NCI-H526 (cell line): ENCODE data around the gene SLC51B.
"Not testable (repeated sequence)": the region's sequence is repeated elsewhere in the genome, so short reads cannot be mapped to it uniquely, and the experiment has no call there.

Experiments used
- DNase-seq, 2 experiments: peaks; one replicate each; lab custom pipeline; 2025; lab: John Stamatoyannopoulos, UW

The SLC51B gene

DNA sequence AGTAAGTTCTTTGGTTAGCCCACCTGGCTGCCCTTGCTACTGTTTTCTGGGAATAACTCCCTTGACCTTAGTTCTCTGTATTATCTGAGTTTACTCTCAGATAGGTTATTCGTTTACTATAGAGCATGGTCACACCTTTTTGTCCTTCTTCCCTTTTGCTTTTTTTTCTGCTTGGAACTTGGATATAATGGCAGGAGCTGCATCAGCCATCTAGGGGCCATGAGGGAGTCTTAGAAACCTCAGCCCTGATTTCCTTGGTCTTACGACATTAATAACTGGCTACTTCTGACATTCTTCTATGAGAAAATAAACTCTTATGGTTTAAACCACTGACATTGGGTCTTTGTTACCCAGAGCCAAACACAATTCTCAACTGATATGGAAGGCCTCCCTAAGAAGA, 3.4 kb upstream of the SLC51B start:
- no peak for DNase-seq

DNA sequence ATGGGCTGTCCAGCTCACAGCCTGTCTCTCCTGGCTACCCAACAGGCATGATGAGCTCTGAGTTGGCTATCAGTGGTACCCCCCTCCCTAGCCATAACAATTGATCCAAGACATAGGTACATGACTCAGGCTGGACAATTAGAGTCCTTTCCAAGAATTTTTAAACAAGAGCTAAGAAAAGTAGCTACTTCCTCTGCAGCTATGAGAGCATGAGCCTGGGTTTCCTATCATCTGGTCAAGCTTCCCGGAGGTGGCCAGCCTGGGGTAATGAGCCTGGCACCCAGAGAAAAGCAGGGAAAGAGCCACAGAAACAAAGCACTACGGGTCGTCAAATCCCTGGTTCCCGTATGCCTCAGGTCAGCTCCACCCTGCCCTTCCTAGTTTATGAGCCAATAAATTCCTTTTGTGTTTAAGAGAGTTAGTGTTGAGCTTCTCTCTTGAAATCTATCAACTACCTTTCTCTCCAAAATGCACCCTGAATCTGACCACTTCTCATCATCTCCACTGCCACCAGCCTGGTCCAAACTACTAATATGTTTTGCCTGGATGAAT, 2.3 kb upstream of the SLC51B start:
- no peak for DNase-seq

GRCh38 chr15:65044218-65044617, 969 bp upstream of the SLC51B start:
- not testable (repeated sequence) for DNase-seq

DNA sequence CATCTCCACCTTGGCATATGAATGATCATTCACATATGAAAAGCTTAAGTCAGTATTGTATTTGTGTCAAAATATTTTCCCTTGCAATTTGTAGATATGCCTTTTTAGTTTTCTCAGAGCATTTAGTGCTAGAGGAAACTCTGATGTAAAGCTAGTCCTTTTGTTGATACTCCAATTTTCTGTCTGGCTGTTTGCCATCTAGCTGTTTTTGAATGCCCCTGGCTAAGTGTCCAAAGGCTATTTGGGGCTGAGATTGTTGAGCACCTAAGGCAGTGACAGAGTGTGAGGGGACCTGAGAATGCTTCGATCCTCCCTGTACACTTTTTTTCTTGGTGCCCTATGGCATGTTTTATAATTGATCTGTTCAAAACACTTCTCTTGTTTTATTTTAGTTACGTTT, 3.1 kb downstream of the SLC51B start:
- no peak for DNase-seq

DNA sequence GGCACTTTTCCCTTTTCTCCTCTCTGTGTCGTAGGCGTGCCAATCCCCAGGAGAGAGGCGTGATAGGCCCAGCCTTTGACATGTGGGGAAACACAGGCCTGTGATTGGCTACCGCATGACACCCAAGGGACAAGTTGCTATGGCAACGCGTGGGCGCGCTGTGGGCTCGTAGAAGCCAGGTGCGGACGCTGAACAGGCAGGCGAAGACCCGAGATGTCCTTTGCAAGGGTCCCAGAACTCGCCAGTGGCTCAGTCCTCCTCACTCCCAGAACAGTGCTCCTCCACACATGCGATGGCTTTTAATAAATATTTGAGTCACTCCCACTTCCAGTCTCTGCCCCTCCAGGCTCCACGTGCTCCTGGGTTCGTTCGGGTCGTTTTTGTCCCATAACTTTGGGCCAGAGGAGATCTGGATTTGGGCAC, 4.2 kb downstream of the SLC51B start:
- peak; percentile 94 to 98 for DNase-seq

GRCh38 chr15:65050270-65050669, 5.1 kb downstream of the SLC51B start:
- DNase-seq = no peak

GRCh38 chr15:65051266-65051665, 6.1 kb downstream of the SLC51B start:
- DNase-seq = no peak

DNA sequence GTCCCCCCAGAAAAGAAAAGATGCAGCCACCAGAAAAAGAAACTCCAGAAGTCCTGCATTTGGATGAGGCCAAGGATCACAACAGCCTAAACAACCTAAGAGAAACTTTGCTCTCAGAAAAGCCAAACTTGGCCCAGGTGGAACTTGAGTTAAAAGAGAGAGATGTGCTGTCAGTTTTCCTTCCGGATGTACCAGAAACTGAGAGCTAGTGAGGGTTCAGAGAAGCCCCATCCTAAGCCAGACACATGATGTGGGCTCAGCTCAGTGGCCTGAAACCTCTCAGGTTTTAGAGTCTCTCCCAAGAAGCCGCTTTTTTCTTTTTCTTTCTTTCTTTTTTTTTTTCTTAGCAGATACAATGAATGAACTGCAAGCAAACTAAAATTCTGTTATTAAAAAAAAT, 7.8 kb downstream of the SLC51B start:
- no peak for DNase-seq

DNA sequence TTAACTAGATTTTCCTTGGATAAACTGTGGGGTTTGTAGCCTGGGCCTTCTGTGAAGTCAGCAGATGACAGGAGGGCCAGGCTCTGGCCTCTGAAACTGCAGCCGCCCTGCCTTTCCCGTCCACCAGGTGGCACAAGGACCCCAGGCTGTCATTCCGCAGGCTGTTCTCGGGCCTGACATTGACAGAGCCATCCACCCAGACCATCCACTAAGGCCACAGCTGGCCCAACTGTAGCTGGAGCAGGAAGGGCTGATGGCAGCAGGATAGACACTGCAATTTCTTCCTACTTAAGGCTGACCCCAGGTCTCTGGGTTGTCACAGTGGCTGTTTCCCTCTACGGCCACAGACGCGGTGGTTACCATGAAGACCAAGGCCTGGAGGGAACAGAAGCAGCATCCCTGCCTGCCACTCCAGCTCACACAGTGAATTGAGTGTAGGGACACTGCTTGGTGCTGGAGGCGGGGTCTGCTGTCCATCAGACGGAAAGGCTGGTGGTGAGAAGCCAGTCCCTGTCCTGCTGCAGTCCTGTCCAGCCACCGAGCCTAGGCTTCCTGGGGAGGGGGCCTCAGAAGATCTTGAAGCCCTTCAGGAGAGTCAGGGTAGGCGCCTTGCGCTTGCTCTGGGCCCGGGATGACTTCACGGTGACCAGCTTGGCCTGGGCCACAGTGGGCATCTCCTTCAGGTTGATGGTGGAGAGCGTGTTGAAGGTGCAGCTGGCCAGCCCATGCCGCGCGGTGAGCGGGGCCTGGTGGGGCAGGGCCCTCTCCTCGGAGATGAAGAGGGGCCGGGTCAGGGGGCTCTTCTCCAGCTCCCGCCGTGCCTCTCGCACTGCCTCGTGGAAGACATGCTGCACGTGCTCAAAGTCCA, 9.4 kb downstream of the SLC51B start:
- DNase-seq = peak in 1 of 2 experiments; percentile 80

GRCh38 chr15:65055201-65055870, 10.1 kb downstream of the SLC51B start:
- no peak for DNase-seq

- DNase-seq = no peak
Measured at GRCh38 chr15:65056106-65056505, 10.9 kb downstream of the SLC51B start.

DNA sequence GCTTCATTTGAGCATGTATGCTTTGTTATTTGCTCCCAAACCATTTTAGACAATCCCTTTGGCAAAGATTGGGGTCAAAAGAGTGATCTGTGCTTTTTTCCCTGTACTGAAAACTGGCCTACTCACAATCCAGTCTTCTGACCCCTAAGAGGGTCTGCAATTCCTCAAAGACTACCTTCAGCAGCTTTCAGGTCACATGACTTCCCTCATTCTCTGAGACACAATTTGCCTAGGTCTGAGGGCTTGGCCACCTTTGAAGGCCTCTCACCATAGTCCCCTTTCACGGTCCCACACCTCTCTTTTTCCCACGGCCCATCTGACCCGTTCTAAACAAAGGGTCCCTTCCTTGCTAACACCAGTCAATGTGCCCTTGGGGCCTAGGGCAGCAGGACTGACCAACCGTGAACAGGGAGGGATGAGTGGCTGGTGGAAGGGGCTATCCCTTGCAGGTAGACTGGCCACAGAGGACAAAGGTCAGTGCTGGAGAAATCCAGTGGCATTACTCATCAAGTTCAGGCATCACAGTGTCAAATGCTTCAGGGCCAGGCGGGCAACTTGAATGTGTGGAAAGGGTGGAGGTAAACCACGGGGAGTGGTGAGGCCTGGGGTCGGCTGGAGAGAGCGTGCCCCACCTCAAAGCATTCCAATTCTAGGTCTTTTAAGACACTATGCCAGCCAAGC, 11.8 kb downstream of the SLC51B start:
- no peak for DNase-seq

- no peak for DNase-seq
Measured at GRCh38 chr15:65057549-65057940, 12.4 kb downstream of the SLC51B start.

DNA sequence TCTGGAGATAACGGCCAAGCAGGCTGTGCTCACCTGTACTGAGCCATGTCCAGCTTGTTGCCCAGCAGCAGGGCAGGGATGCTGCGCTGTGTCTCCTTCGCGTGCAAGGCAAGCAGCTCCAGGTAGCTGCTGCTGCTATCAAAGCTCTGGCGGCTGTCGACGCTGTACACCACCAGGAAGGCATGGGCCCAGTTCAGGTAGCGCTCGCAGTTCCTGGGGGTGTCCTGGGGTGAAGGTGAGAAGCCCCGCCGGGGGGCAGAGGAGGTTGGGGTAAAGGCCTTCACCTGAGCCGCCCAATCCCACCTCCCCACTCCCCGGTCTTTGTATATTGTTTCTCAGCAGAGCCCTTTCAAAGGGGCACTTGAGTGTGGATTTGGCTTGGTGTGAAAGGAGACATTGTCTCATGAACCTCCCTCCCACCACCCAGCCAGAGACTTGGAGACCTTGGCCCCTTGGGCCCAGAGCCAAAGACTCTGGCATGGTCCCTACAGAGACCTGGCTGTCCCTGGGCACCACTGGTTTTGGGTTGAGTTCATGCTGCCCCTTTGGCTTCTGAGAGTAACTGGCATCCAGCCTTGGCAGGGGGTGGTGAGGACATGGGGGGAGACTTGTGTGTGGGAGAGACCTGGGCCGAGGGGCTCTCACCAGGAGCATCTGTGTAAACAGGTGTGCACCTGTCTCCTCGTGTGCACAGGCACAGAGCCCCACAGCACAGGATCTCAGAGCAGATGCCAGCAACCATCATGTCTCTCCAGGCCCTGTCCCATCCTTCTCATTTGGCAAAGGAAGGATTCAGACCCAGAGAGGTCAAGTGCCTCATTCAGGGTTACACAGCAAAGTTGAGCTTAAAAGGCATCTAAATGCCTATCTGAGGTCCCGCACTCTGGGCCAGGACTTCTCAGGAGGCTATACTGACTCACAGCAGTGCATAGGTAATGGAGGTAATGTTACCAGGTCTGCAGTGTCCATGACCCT, 13.5 kb downstream of the SLC51B start:
- DNase-seq = no peak

DNA sequence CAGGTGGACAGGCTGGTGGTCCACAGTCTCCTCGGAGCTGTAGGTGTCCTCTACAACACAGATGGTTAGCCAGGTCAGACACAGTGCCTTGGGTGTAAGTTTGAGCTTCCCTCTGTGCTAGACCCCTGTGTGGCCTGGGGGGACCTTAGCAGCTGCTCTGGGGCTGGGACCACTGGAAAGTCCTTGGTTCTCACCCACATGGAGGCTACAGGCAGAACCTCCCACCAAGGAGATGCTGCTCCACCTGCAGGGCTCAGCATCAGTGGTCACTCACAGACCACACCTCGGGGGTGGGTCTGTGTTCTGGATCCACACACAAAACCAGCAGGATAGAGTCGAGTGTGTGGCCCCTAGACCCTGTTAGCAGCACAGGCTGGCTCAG, 14.2 kb downstream of the SLC51B start:
- DNase-seq = no peak

- DNase-seq = no peak
Measured at GRCh38 chr15:65059931-65060596, 14.9 kb downstream of the SLC51B start.

DNA sequence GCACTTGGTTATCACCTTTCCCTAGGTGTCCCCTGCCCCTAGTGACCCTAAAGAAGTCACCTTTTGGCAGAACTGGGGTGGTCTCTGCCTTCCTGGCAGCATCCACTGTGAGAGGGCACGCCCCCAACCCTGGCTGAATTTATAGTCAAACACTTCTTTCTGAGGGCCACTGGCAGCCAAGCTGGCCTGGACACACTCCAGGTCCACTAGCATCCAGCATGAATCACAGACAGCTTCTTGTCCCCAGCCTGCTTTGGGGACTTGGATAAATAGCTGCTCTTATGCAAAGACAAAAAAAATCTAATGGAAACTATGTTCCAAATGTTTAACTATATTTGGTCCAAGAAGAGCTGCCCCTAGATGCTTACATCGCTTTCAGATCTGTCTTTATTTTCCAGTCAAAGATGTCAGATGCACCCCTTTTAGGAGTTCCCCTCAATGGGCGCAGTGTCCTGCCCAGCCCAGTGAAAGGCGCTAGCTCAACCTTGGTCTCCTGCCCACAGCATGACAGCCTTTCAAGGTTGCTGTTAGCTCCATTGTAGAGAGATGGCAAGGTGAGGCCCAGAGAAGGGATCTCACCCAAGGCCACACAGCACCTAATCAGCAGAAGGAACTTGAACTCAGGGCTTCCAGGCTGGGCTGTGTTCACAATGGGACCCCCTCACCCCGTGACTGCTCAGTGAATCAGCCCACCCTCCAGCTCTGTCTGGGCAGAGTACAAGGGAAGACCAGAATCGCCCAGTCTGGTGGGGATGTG, 15.6 kb downstream of the SLC51B start:
- DNase-seq = no peak

GRCh38 chr15:65062061-65062460, 16.9 kb downstream of the SLC51B start:
- no peak for DNase-seq

- no peak for DNase-seq
Measured at GRCh38 chr15:65062726-65063125, 17.5 kb downstream of the SLC51B start.

DNA sequence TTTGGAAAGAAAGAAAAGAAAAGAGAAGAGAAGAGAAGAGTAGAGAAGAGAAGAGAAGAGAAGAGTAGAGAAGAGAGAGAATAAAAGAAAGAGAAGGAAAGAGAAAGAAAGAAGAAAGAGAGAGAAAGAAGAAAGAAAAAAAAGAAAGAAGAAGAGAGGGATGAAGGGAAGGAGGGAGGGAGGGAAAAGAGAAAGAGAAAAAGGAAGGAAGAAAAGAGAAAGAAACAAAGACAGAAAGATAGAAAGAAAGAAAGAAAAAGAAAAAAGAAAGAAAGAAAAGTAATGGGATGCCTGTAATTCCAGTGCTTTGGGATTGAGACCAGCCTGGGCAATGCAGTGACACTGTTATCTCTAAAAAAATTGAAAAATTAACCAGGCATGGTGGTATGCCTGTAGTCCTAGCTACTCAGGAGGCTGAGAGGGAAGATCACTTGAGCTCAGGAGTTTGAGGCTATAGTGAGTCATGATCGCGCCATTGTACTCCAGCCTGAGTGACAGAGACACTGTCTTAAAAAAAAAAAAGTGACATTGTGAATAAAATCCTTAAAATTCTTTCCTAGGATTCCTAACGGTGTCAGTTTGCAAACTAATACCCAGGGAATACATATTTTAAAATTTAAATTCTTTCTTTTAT, 20.9 kb downstream of the SLC51B start:
- no peak for DNase-seq
